IPS-18a (cell line): ENCODE results near the gene RAB11FIP4.

ENCODE experiments used
- H3K27ac ChIP-seq: one replicate; pipeline ENCODE4 v1.5.1; 2013; ENCODE audit warnings: low read length
- H3K27me3 ChIP-seq: one replicate; pipeline ENCODE4 v1.6.1; 2013; ENCODE audit warnings: mild to moderate bottlenecking, low read length; ENCODE audit not compliant: control insufficient read depth, insufficient read depth
- H3K36me3 ChIP-seq: one replicate; pipeline ENCODE4 v1.6.1; 2013; ENCODE audit warnings: low read depth, low read length; ENCODE audit not compliant: control insufficient read depth
- H3K4me1 ChIP-seq: one replicate; pipeline ENCODE4 v1.6.1; 2013; ENCODE audit warnings: low read depth, low read length; ENCODE audit not compliant: control insufficient read depth
- H3K4me3 ChIP-seq: one replicate; pipeline ENCODE4 v1.5.1; 2013; ENCODE audit warnings: low read length
- H3K9ac ChIP-seq: one replicate; pipeline ENCODE4 v1.6.1; 2013; ENCODE audit warnings: mild to moderate bottlenecking, low read length, moderate library complexity
- H3K9me3 ChIP-seq: one replicate; pipeline ENCODE4 v1.6.1; 2013; ENCODE audit warnings: low read depth, low read length; ENCODE audit not compliant: control insufficient read depth

RAB11FIP4 gene

DNA sequence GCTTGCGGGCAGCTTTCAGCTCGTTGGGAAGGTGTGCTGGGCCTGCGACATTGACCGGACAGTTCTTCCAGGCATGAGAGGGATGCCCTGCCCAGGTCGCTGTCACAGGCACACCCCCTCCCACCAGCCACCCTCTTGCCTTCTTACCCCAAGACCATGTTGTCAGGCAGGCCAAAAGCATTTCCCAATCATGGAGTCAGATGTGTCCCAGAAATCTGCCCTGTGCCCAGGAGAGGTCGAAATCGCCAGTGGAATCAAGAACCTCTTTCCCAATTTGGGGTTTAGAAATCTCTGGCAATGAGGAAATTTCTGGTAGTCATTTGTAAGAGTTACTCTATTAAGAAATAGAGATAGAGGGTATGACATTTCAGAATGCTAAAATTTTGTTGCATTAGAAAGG is 177.1 kb downstream of the RAB11FIP4 start:
- Histone ChIP-seq H3K4me1 (peaks cover 12% of the 10 kb centered on the region), H3K27me3 (no peaks in the 10 kb centered on the region), H3K36me3 (no peaks in the 10 kb centered on the region), H3K4me3 (no peak overlapping the region), H3K27ac (no peak overlapping the region), H3K9me3 (no peaks in the 10 kb centered on the region), H3K9ac (no peak overlapping the region)

DNA sequence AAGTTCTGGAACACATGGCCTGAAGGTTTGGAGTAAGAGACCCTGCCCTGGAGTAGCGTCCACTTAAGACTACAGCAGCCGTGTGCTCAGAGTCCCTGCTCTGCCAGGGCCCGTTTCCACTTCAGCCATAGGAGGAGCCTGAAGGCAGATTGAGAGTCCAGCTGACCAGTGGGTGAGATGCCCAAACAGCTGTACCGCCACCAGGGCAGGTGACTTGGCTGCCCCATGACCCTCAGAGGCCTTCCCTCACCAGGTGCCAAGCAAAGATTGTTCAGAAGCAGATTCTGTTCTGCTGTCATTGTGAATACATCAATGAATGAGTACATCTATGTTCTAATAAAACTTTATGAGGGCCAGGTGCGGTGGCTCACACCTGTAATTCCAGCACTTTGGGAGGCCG is 178.8 kb downstream of the RAB11FIP4 start:
- Histone ChIP-seq H3K36me3 (no peaks in the 10 kb centered on the region), H3K9ac (no peak overlapping the region), H3K27me3 (no peaks in the 10 kb centered on the region), H3K27ac (no peak overlapping the region), H3K4me3 (no peak overlapping the region), H3K9me3 (no peaks in the 10 kb centered on the region), H3K4me1 (peaks cover 5% of the 10 kb centered on the region)

DNA sequence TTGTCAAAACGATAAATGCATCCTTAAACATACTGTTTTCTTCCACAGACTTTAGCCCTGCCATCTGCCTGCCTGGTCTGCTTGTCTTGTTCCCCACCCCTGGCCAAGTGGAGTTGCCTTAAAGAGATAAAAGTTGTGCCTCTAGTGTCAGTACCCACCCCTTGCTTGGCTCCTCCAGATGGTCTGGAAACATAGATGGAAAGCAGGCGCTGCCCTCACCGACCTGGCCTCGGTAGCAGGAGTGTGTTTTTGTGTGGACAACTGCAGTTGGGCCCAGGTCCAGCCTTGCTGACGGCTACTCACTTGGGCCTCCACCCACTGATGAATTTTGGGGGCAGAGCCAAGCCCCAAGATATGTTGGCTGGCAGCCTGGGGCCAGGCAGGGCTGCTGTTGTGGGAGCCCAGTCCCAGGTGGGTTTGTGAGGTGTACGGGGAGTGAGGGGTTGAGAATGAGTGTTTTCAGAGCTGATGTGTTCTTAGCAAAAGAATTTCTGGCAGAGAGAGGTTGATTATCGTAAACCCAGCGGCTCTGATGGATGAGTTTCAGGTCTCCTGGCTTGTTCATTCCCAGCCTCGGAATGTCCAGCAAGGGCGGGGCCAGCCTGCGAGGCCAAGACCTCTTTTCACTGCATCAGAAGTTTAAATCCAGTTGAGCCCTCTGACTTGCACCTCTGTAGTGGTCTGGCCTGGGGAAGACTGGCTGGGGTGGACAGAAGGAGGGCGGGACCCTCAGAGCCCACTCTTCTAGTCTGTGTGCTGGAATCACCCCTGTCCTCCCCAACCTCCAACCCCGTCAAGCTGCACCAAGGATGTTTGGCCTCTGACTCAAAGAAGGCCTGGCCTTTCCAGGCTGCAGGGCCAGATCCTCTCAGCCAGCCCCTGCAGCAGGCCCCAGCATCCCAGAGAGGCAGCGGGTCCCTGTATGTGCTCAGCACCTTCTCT is 179.7 kb downstream of the RAB11FIP4 start:
- no peaks in the 10 kb centered on the region for H3K4me1 ChIP-seq
- no peak overlapping the region for H3K27ac ChIP-seq
- H3K9me3 ChIP-seq: no peaks in the 10 kb centered on the region
- no peak overlapping the region for H3K4me3 ChIP-seq
- no peak overlapping the region for H3K9ac ChIP-seq
- H3K36me3 ChIP-seq: no peaks in the 10 kb centered on the region
- no peaks in the 10 kb centered on the region for H3K27me3 ChIP-seq

DNA sequence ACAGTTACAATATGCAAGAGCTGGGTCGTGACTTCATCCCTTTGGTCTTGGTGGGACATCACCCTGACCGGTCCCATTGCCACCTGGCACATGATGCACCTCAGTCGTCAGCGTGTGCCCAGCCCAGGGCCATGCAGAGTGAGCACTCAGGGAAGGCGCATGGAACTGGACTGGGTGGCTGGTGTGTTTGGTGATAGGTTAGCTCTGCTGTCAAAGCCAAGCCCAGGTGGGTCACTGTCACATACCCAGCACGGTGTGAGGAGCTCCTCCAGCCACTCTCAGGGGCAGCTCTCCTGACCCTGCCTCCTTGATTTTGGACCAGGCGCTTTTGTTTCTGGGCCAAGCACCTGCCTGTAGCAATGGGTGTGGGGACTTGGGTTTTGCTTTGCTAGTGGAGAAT is 180.9 kb downstream of the RAB11FIP4 start:
- H3K9ac ChIP-seq: no peak overlapping the region
- H3K36me3 ChIP-seq: no peaks in the 10 kb centered on the region
- H3K27me3 ChIP-seq: no peaks in the 10 kb centered on the region
- no peaks in the 10 kb centered on the region for H3K4me1 ChIP-seq
- H3K9me3 ChIP-seq: no peaks in the 10 kb centered on the region
- no peak overlapping the region for H3K4me3 ChIP-seq
- no peak overlapping the region for H3K27ac ChIP-seq

DNA sequence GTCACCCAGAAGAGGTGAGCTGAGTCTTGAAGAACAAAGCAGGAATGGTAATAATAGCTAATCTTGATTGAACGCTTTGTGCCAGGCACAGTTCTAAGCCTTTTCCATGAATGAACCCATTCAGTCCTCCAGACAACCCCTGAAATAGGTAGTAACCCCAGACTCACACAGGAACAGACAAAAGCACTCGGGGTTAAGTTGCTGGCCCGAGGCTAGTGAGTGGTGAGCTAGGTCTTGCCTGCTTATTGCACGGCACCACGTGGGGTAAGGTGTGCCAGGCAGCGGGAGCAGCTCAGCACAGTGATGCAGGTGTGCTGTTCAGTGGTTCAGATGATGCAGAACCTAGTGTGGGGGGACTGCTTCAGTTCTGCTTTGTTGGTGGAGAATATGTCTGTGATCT is 181.6 kb downstream of the RAB11FIP4 start:
- Histone ChIP-seq H3K4me3 (no peak overlapping the region), H3K9me3 (no peaks in the 10 kb centered on the region), H3K4me1 (no peaks in the 10 kb centered on the region), H3K27me3 (no peaks in the 10 kb centered on the region), H3K36me3 (no peaks in the 10 kb centered on the region), H3K9ac (no peak overlapping the region), H3K27ac (no peak overlapping the region)

DNA sequence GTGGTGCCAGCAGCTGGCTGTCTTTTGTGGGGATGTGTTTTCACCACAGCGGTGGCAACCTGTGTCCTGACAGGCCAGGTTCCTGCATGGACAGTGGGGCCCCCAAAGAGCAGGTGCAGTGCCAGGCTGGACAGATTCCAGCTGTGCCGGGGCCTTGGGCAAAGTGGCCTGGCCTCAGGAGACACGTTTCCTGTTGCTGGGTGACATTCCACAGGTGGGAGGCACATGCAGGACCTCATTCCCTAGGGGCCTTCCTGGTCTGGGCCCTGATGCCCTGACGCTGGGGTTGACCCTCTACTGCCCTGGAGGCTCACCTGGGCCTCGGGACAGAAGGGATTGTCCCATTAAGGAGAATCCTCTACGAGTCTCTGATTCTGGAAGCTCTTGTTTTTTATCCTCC is 182.4 kb downstream of the RAB11FIP4 start:
- H3K27ac ChIP-seq: no peak overlapping the region
- no peaks in the 10 kb centered on the region for H3K4me1 ChIP-seq
- no peaks in the 10 kb centered on the region for H3K27me3 ChIP-seq
- H3K4me3 ChIP-seq: no peak overlapping the region
- H3K9me3 ChIP-seq: no peaks in the 10 kb centered on the region
- no peak overlapping the region for H3K9ac ChIP-seq
- no peaks in the 10 kb centered on the region for H3K36me3 ChIP-seq

DNA sequence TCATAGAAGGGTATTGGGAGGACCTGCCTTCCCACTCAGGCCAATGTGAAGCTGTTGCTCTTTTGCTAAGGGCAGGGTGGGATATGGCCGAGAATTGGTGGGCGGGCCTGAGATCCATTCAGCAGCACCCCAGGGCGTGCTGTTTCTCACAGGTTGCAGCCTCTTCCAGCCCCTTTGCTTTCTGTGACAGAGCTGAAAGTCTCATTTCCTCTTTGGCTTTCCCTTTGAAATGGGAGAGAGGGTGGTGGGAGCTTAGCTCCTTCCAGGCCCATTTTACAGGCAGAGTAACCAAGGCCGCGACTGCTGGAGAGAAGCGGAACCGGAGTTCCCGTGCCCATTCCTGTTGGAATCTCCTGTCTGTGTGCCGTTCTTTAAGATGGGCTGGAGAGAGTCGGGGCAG is 183.0 kb downstream of the RAB11FIP4 start:
- no peaks in the 10 kb centered on the region for H3K27me3 ChIP-seq
- H3K4me1 ChIP-seq: no peaks in the 10 kb centered on the region
- H3K4me3 ChIP-seq: no peak overlapping the region
- no peaks in the 10 kb centered on the region for H3K36me3 ChIP-seq
- H3K9ac ChIP-seq: no peak overlapping the region
- H3K27ac ChIP-seq: no peak overlapping the region
- no peaks in the 10 kb centered on the region for H3K9me3 ChIP-seq

DNA sequence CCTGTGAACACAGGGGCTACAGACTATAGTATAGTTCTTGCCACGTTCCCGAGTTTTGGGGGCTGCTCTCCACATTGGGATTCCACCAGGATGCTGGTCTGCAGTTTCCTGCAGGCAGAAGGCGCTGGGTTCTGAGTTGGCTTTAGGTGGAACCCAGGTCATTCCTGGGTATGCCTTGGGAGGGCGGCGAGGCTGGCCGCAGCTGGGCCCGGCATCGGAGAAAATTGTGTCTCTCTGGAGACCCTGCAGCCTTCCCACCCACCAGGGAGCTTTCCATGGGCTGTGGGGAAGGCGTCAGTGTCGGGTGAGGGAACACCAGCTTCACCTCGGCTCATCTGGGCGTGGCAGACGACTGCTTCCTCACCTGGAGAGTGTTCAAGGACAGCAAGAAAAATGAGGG is 183.6 kb downstream of the RAB11FIP4 start:
- H3K36me3 ChIP-seq: no peaks in the 10 kb centered on the region
- H3K9me3 ChIP-seq: no peaks in the 10 kb centered on the region
- no peak overlapping the region for H3K4me3 ChIP-seq
- no peaks in the 10 kb centered on the region for H3K4me1 ChIP-seq
- H3K27me3 ChIP-seq: no peaks in the 10 kb centered on the region
- no peak overlapping the region for H3K9ac ChIP-seq
- H3K27ac ChIP-seq: no peak overlapping the region

DNA sequence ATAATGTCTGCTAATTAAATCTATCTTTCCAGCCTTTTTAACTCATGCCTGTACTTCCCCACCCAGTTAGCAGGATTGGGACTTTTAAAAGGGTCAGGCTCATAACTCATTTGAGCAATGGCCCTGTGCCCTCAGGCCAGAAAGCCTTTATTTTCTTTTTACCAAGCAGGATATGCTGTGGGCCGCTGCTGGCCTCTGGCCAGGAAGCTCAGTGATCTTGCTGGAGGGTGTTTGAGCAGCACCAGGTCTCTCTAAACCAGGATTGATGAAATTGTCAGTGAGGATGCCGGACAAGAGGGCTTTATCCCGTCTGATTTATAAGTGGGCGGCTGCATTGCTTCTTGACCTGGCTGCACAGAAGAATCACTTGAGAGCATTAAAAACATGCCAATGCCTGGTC is 187.8 kb downstream of the RAB11FIP4 start:
- Histone ChIP-seq H3K9me3 (no peaks in the 10 kb centered on the region), H3K36me3 (no peaks in the 10 kb centered on the region), H3K4me3 (no peak overlapping the region), H3K27me3 (no peaks in the 10 kb centered on the region), H3K27ac (no peak overlapping the region), H3K4me1 (no peaks in the 10 kb centered on the region), H3K9ac (no peak overlapping the region)

DNA sequence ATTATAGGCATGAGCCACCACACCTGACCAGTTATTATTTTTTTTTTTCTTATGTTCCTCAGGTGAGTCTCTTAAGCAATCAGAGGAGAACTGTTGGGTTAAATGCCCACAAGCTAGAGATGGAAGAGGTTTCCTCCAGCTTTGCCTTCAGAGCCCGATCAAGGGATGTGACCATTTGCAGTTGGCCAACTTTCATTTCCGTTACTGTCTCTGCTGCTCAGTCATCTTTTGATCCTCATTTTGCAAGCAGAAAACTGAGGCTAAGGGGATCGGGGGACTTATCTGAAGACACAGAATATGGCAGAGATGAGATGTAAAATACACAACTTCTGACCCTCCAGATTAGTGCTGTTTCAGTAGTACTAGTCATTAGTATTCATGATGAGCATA is 188.8 kb downstream of the RAB11FIP4 start:
- Histone ChIP-seq H3K9ac (no peak overlapping the region), H3K4me3 (no peak overlapping the region), H3K4me1 (no peaks in the 10 kb centered on the region), H3K9me3 (no peaks in the 10 kb centered on the region), H3K27ac (no peak overlapping the region), H3K27me3 (no peaks in the 10 kb centered on the region), H3K36me3 (no peaks in the 10 kb centered on the region)

DNA sequence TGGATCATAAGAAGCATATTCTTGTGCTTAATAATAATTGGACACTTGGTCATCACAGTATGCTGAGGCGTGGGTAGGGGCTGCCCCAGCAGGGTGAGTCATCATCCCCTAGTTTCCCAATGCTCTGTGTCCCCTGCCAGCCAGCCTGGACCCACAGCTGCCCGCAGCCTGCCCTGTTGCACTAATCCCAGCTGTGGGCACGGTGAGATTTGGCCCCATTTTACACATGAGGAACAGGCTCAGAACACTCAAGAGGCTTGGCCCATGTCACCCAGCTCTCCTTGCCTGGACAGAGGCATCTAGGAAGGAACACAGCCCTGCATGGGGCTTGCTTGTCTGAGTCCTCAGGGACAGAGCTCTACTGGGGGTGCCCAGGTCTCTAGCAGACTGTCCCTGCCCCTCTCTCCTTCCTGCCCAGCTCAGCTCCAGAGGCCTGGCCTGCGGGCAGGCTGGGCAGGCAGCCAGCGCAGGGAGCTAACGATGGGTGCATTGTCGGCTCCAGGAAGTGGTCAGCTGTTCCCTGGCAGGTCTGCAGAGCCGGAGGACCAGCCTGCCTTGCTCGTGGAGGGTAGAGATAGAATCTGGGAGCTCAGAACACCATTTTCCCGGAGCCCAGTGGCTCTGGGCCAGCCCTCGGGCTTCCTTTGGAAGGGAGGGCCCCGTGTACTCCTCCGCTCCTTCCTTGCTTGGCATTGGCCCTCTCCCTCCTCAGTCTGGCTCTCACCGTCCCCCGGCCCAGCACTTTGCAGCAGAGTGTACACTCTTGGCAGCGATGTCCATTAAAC is 189.4 kb downstream of the RAB11FIP4 start:
- Histone ChIP-seq H3K4me3 (no peak overlapping the region), H3K27me3 (no peaks in the 10 kb centered on the region), H3K9me3 (no peaks in the 10 kb centered on the region), H3K9ac (no peak overlapping the region), H3K36me3 (no peaks in the 10 kb centered on the region), H3K4me1 (no peaks in the 10 kb centered on the region), H3K27ac (no peak overlapping the region)
